Hepatocyte (in vitro differentiated cells): ENCODE measurements around the gene RICTOR. TPM values are rescaled to one million over a fixed set of nuclear protein-coding genes. Genes with fewer than 3 reads are reported as not detected.

Source experiments
- DNase-seq: peaks from one replicate; pipeline ENCODE4 v3.0.0-alpha.2; 2016; ENCODE audit warnings: low spot score
- H2AFZ ChIP-seq: fragments of 200-600 bp; sonication (generic); 2 replicates; pipeline ENCODE4 v1.6.0; 2016; ENCODE audit warnings: antibody characterized with exemption, mild to moderate bottlenecking
- H3K27ac ChIP-seq: fragments of 200-600 bp; sonication (generic); 2 replicates; pipeline ENCODE4 v1.5.1; 2016; ENCODE audit warnings: mild to moderate bottlenecking
- H3K27me3 ChIP-seq: fragments of 200-600 bp; sonication (generic); 2 replicates; pipeline ENCODE4 v1.6.1; 2016
- H3K36me3 ChIP-seq: fragments of 200-600 bp; sonication (generic); replicated peaks from 2 replicates; pipeline ENCODE4 v1.5.1; 2016; ENCODE audit warnings: low read depth; ENCODE audit not compliant: insufficient read depth
- H3K4me1 ChIP-seq: fragments of 200-600 bp; sonication (generic); 2 replicates; pipeline ENCODE4 v1.5.1; 2016; ENCODE audit warnings: mild to moderate bottlenecking, moderate library complexity; ENCODE audit not compliant: insufficient read depth
- H3K4me2 ChIP-seq: fragments of 200-600 bp; sonication (generic); 2 replicates; pipeline ENCODE4 v1.6.0; 2016
- H3K4me3 ChIP-seq: fragments of 200-600 bp; sonication (generic); 2 replicates; pipeline ENCODE4 v1.5.1; 2016; ENCODE audit warnings: mild to moderate bottlenecking
- H3K79me2 ChIP-seq: fragments of 200-600 bp; sonication (generic); 2 replicates; pipeline ENCODE4 v1.6.0; 2017; ENCODE audit warnings: mild to moderate bottlenecking
- H3K9me2 ChIP-seq: fragments of 200-600 bp; sonication (generic); replicated peaks from 2 replicates; pipeline ENCODE4 v1.6.0; 2017; ENCODE audit warnings: mild to moderate bottlenecking; ENCODE audit not compliant: insufficient read depth
- H3K9me3 ChIP-seq: fragments of 200-600 bp; sonication (generic); 2 replicates; pipeline ENCODE4 v1.5.1; 2016; ENCODE audit warnings: low read depth, mild to moderate bottlenecking
- H4K20me1 ChIP-seq: fragments of 200-600 bp; sonication (generic); 2 replicates; pipeline ENCODE4 v1.6.0; 2016; ENCODE audit warnings: mild to moderate bottlenecking; ENCODE audit not compliant: insufficient read depth, poor library complexity, severe bottlenecking
- EZH2 ChIP-seq: fragments of 200-600 bp; sonication (generic); IDR thresholded peaks from 2 replicates; pipeline ENCODE4 v1.6.1; 2016; ENCODE audit warnings: antibody characterized with exemption, mild to moderate bottlenecking, borderline replicate concordance
- EZH2phosphoT487 ChIP-seq: fragments of 200-600 bp; sonication (generic); IDR thresholded peaks from one replicate; pipeline ENCODE4 v1.6.1; 2018; ENCODE audit warnings: antibody characterized with exemption, mild to moderate bottlenecking, low read depth, moderate library complexity; ENCODE audit not compliant: unreplicated experiment, severe bottlenecking
- WGBS: methylation state at CpG from one replicate; pipeline ENCODE4 v1.1.6; 2016; ENCODE audit warnings: low lambda C conversion rate; ENCODE audit errors: missing lambda C conversion rate; 5-methylcytosine and 5-hydroxymethylcytosine counted together
- polyA plus RNA-seq: library from polyadenylated mRNA; unstranded; fragments of >200 nt; fragmentation: Nextera tagmentation; extraction: Ambion mirVana; gene quantifications from 2 replicates; pipeline ENCODE4 v1.2.1, GENCODE V29; 2016
- total RNA-seq: library from RNA; depleted of rRNA; stranded (reverse); fragments of >200 nt; gene quantifications from 2 replicates; pipeline ENCODE4 v1.2.3, GENCODE V29; 2014
- TF ChIP-seq, protein P1 (sequence below): fragments of 200-600 bp; sonication (generic); IDR thresholded peaks from 2 replicates; pipeline ENCODE4 v1.5.1; 2016; ENCODE audit warnings: antibody characterized with exemption, mild to moderate bottlenecking; ENCODE audit not compliant: poor library complexity

The RICTOR gene
- total and polyA plus RNA-seq, 2 experiments from 2014 or later: 8.5 to 29.1 TPM

DNA sequence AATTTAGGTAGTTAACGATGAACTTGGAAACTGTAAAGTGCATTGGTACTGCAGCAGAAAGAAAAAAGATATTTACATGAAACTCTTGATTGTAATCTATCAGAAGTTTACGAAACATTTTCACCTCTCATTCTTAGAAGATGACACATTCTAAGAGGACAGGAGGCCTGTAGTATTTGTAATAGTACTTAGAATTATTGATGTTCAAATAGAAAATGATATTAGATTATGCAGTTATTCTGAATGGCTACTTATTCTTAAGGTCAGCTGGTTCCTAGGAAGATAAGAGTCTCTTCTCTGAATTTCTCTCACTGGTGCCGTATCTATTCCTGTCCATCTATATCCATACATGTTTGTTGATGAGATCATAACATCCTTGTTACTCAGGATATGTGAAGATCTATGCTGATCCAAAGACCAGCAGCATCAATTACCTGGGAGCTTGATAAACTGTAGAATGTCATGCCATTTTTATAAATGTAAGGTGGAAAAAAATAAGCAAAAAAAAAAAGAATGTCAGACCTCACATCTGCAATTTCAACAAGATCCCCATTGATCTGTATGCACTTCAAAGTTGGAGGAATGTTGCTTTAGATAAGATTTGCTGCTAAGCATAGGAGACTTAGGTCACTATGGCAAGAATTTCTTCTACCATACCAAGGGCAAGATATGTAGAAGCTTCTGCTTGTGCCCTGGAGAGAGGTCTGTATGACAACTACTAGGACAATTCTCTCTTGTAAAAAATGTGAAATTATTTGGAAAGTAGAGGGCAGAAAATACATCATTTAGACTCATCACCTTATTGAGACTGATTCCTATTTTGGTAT, 42.4 kb upstream of the RICTOR start:
- DNase-seq: no peak
- no peak overlapping the region for H2AFZ ChIP-seq
- H3K9me2 ChIP-seq: no peaks in the 10 kb centered on the region
- no peaks in the 10 kb centered on the region for H3K4me1 ChIP-seq
- no peak overlapping the region for H3K4me3 ChIP-seq
- H3K9me3 ChIP-seq: no peaks in the 10 kb centered on the region
- H3K4me2 ChIP-seq: no peak overlapping the region
- no peaks in the 10 kb centered on the region for H3K27me3 ChIP-seq
- H3K27ac ChIP-seq: no peak overlapping the region
- 88% methylated on average over 3 of the region's 3 CpGs for WGBS
- H3K79me2 ChIP-seq: no peaks in the 10 kb centered on the region
- no peaks in the 10 kb centered on the region for H4K20me1 ChIP-seq
- no peaks in the 10 kb centered on the region for H3K36me3 ChIP-seq
- TF ChIP-seq EZH2phosphoT487: no peak
- no peak for TF ChIP-seq EZH2
- TF ChIP-seq, protein P1, sequence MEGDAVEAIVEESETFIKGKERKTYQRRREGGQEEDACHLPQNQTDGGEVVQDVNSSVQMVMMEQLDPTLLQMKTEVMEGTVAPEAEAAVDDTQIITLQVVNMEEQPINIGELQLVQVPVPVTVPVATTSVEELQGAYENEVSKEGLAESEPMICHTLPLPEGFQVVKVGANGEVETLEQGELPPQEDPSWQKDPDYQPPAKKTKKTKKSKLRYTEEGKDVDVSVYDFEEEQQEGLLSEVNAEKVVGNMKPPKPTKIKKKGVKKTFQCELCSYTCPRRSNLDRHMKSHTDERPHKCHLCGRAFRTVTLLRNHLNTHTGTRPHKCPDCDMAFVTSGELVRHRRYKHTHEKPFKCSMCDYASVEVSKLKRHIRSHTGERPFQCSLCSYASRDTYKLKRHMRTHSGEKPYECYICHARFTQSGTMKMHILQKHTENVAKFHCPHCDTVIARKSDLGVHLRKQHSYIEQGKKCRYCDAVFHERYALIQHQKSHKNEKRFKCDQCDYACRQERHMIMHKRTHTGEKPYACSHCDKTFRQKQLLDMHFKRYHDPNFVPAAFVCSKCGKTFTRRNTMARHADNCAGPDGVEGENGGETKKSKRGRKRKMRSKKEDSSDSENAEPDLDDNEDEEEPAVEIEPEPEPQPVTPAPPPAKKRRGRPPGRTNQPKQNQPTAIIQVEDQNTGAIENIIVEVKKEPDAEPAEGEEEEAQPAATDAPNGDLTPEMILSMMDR: no peak

DNA sequence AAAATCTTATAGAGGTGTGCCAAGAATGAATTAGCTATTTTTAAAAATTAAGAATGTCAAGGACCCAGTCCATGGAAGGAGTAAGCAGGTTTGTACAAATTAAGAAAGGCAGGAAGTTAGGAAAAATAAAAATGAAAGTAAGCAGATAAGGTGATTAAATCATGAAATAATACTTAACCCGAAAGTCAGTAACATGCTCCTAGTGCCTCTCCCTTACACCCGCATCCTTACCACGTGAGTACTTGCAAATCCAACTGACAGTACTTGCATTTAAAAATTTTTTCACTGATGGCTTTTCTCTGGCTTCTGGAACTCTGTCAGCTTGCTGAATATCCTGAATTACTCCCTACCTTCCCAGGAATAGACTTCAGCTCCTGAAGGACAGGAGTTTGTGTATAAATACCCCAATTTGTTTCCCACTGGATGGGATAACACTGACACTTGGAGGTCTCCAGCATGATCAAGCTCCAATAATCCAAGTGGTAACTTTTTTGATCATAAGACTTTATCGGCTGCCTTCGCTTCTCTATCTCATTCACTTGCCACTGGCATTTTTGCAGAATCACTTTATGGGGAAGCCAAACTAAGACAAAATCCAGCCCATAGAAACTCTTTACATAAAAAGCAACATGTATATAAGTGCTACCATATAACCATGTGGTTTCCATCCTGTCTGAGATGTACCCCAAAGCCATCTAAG, 41.6 kb upstream of the RICTOR start:
- TF ChIP-seq EZH2phosphoT487: no peak
- TF ChIP-seq, protein P1: no peak
- TF ChIP-seq EZH2: no peak
- Histone ChIP-seq H3K36me3 (no peaks in the 10 kb centered on the region), H3K79me2 (no peaks in the 10 kb centered on the region), H4K20me1 (no peaks in the 10 kb centered on the region), H3K27ac (no peak overlapping the region), H3K4me1 (no peaks in the 10 kb centered on the region), H3K4me2 (no peak overlapping the region), H3K4me3 (no peak overlapping the region), H3K9me3 (no peaks in the 10 kb centered on the region), H3K9me2 (no peaks in the 10 kb centered on the region), H2AFZ (no peak overlapping the region), H3K27me3 (no peaks in the 10 kb centered on the region)
- 92% methylated on average over 5 of the region's 5 CpGs for WGBS
- DNase-seq: no peak

DNA sequence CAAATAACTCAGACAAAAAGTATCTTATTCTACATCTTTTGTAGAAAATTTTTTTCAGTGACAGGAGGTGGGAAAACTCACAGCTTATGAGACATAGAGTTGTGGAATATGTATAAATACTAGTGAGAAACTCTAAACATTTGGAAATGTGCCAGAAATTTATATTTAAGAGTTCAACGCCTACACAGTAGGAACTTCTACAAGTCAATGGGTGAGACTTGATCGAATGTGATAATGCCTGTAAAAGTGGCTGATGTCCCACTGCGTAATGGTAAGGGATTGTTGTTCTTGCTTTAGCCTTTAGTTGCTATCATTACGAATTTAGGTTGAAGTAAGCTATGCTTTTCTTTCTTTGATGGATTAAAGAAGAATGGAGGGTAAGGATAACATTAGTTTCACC, 40.0 kb upstream of the RICTOR start:
- Histone ChIP-seq H3K79me2 (no peaks in the 10 kb centered on the region), H3K4me1 (no peaks in the 10 kb centered on the region), H2AFZ (no peak overlapping the region), H3K27ac (no peak overlapping the region), H3K4me3 (no peak overlapping the region), H3K9me2 (no peaks in the 10 kb centered on the region), H3K4me2 (no peak overlapping the region), H3K9me3 (no peaks in the 10 kb centered on the region), H3K36me3 (no peaks in the 10 kb centered on the region), H3K27me3 (no peaks in the 10 kb centered on the region), H4K20me1 (no peaks in the 10 kb centered on the region)
- WGBS: 89% methylated on average over 4 of the region's 4 CpGs
- TF ChIP-seq, protein P1: no peak
- TF ChIP-seq EZH2phosphoT487: no peak
- no peak for TF ChIP-seq EZH2
- no peak for DNase-seq
